Keratinocyte (primary cell): Measurements from ENCODE around the gene RHAG.

Experiments
- EZH2 ChIP-seq: IDR thresholded peaks from one replicate; pipeline ENCODE4 v1.6.1; 2012; ENCODE audit warnings: inconsistent platforms, mild to moderate bottlenecking, low read length, moderate library complexity
- TF ChIP-seq, protein P1 (sequence below), 3 experiments: IDR thresholded peaks in 1 of 3; conservative IDR thresholded peaks in 1 of 3; optimal IDR thresholded peaks in 1 of 3; 2 replicates in 2 of 3; 3 replicates in 1 of 3; pipeline versions ENCODE3 to v1.5.1; 2011; ENCODE audit warnings: low read length in 3 of 3, mild to moderate bottlenecking in 3 of 3, moderate library complexity in 2 of 3, control low read depth in 1 of 3, inconsistent platforms in 1 of 3; ENCODE audit not compliant: insufficient read depth in 2 of 3; ENCODE audit errors: extremely low read depth in 1 of 3

DNA sequence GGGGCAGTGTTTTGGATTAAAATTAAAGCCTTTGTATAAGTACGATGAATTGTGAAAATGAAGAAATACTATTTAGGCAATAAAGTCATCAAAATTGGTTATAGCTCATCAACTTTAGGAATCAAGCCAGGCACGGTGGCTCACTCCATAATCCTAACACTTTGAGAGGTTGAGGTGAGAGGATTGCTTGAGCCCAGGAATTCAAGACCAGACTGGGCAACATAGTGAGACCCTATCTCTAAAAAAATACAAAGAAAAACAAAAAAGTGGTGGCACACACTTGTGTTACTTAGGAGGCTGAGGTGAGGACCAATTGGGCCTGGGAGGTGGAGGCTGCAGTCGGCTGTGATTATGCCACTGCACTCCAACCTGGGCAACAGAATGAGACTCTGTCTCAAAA lies 8.5 kb upstream of the RHAG start:
- TF ChIP-seq, protein P1, sequence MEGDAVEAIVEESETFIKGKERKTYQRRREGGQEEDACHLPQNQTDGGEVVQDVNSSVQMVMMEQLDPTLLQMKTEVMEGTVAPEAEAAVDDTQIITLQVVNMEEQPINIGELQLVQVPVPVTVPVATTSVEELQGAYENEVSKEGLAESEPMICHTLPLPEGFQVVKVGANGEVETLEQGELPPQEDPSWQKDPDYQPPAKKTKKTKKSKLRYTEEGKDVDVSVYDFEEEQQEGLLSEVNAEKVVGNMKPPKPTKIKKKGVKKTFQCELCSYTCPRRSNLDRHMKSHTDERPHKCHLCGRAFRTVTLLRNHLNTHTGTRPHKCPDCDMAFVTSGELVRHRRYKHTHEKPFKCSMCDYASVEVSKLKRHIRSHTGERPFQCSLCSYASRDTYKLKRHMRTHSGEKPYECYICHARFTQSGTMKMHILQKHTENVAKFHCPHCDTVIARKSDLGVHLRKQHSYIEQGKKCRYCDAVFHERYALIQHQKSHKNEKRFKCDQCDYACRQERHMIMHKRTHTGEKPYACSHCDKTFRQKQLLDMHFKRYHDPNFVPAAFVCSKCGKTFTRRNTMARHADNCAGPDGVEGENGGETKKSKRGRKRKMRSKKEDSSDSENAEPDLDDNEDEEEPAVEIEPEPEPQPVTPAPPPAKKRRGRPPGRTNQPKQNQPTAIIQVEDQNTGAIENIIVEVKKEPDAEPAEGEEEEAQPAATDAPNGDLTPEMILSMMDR (optimal IDR thresholded peaks at IDR 0.05 in 1 of 3, IDR thresholded peaks at IDR 0.05 in 1 of 3, conservative IDR thresholded peaks at IDR 0.05 in 1 of 3; ENCODE audit: extremely low read depth in 1 of 3, insufficient read depth in 2 of 3, low read length in 3 of 3): no peak
- TF ChIP-seq EZH2: no peak
